A673 (cell line): ENCODE measurements around the gene PDE6G. TPM values are rescaled to one million over a fixed set of nuclear protein-coding genes. Genes with fewer than 3 reads are reported as not detected.

Experiments used
- BruUV-seq: library from RNA; stranded (reverse); fragments of 400-500 nt; replicated peaks from 2 replicates; lab custom pipeline; 2021; lab: Mats Ljungman, UMichigan
- CTCF ChIA-PET: fragments of 300-600 bp; sonication (Branson Sonifier 250); formaldehyde crosslinking; loops from one replicate; lab custom pipeline; 2022; ENCODE audit warnings: antibody characterized with exemption; lab: Charles Lee
- POLR2A ChIA-PET: fragments of 300-600 bp; sonication (Branson Sonifier 250); formaldehyde crosslinking; loops from one replicate; lab custom pipeline; 2022; ENCODE audit warnings: antibody characterized with exemption; ENCODE audit not compliant: low non-redundant PET; lab: Charles Lee
- DNase-seq: peaks from one replicate; pipeline ENCODE4 v3.0.0-alpha.2; 2015; ENCODE audit warnings: low spot score
- H3K27ac ChIP-seq: fragments of 200-600 bp; sonication (generic); 2 replicates; pipeline ENCODE4 v1.5.1; 2016; ENCODE audit warnings: mixed run types, low read depth, mild to moderate bottlenecking, mixed read lengths, antibody characterized with exemption, low read length; ENCODE audit not compliant: poor library complexity, severe bottlenecking
- H3K27me3 ChIP-seq: fragments of 200-600 bp; sonication (generic); replicated peaks from 2 replicates; pipeline ENCODE4 v1.6.1; 2017; ENCODE audit warnings: mixed run types, low read depth, mild to moderate bottlenecking, mixed read lengths, antibody characterized with exemption, low read length; ENCODE audit not compliant: insufficient read depth, poor library complexity
- H3K36me3 ChIP-seq: fragments of 200-600 bp; sonication (generic); 2 replicates; pipeline ENCODE4 v1.6.1; 2016; ENCODE audit warnings: mixed run types, mild to moderate bottlenecking, mixed read lengths, antibody characterized with exemption, low read length; ENCODE audit not compliant: insufficient read depth, poor library complexity, severe bottlenecking
- H3K4me1 ChIP-seq: fragments of 200-600 bp; sonication (generic); 2 replicates; pipeline ENCODE4 v1.6.1; 2017; ENCODE audit warnings: mixed run types, mild to moderate bottlenecking, mixed read lengths, antibody characterized with exemption, low read length; ENCODE audit not compliant: insufficient read depth, poor library complexity, severe bottlenecking
- H3K4me3 ChIP-seq: fragments of 200-600 bp; sonication (generic); 2 replicates; pipeline ENCODE4 v1.5.1; 2016; ENCODE audit warnings: low read depth, mixed run types, mild to moderate bottlenecking, mixed read lengths, low read length; ENCODE audit not compliant: poor library complexity, severe bottlenecking
- H3K9me3 ChIP-seq: fragments of 200-600 bp; sonication (generic); 2 replicates; pipeline ENCODE4 v1.6.1; 2016; ENCODE audit warnings: mixed run types, low read depth, mild to moderate bottlenecking, mixed read lengths, antibody characterized with exemption, low read length; ENCODE audit not compliant: poor library complexity, severe bottlenecking
- EZH2 ChIP-seq: fragments of 200-600 bp; sonication (generic); IDR thresholded peaks from 2 replicates; pipeline ENCODE4 v1.6.1; 2017; ENCODE audit warnings: borderline replicate concordance, low read depth, mild to moderate bottlenecking, mixed read lengths, antibody characterized with exemption, low read length; ENCODE audit not compliant: poor library complexity, severe bottlenecking
- intact Hi-C: fragments of 100-400 bp; cut with micrococcal nuclease; formaldehyde crosslinking; loops from one replicate; pipeline ENCODE4 v1.10.0; 2022; ENCODE audit not compliant: unreplicated experiment
- total RNA-seq: library from RNA; stranded (reverse); gene quantifications from 2 replicates; pipeline ENCODE4 v1.2.3, GENCODE V29; 2021
- TF ChIP-seq, protein P1 (sequence below): fragments of 300-800, 200-600 bp; sonication (generic); conservative IDR thresholded peaks from 2 replicates; pipeline ENCODE4 v1.5.1; 2017; ENCODE audit warnings: low read depth, mild to moderate bottlenecking, antibody characterized with exemption, low read length, moderate library complexity, mixed read lengths

The PDE6G gene
- total RNA-seq, 1 experiment from 2014 or later, result 0.43 TPM

DNA sequence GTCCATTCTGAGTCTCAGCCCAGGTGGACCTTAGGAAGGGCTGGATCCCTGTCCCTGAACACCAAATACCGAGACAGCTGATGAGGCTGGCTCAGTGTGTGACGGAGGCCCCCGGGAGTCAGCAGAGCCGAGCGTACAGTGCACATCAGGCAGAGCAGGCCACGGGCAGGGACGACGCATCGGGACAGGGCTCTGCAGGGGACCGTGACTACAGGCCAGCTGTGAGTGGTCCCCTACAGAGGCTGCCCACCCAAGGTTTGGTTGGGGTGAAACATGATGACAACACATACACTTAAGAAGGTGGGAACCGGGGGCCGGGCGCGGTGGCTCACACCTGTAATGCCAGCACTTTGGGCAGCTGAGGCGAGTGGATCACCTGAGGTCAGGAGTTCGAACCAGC lies 16.6 kb upstream of the PDE6G start:
- CTCF ChIA-PET, result no interaction called here
- H3K27me3 ChIP-seq, result no peaks in the 10 kb centered on the region
- peaks cover 69% of the 10 kb centered on the region for H3K36me3 ChIP-seq
- TF ChIP-seq EZH2, result no peak
- TF ChIP-seq, protein P1, sequence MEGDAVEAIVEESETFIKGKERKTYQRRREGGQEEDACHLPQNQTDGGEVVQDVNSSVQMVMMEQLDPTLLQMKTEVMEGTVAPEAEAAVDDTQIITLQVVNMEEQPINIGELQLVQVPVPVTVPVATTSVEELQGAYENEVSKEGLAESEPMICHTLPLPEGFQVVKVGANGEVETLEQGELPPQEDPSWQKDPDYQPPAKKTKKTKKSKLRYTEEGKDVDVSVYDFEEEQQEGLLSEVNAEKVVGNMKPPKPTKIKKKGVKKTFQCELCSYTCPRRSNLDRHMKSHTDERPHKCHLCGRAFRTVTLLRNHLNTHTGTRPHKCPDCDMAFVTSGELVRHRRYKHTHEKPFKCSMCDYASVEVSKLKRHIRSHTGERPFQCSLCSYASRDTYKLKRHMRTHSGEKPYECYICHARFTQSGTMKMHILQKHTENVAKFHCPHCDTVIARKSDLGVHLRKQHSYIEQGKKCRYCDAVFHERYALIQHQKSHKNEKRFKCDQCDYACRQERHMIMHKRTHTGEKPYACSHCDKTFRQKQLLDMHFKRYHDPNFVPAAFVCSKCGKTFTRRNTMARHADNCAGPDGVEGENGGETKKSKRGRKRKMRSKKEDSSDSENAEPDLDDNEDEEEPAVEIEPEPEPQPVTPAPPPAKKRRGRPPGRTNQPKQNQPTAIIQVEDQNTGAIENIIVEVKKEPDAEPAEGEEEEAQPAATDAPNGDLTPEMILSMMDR, result no peak
- H3K4me3 ChIP-seq, result no peak overlapping the region
- peaks cover 4% of the 10 kb centered on the region for H3K4me1 ChIP-seq
- intact Hi-C loops, result no loop called here
- no TSS peak for BruUV-seq
- no peak overlapping the region for H3K27ac ChIP-seq
- H3K9me3 ChIP-seq, result no peaks in the 10 kb centered on the region
- DNase-seq, result no peak
- POLR2A ChIA-PET, result no interaction called here

DNA sequence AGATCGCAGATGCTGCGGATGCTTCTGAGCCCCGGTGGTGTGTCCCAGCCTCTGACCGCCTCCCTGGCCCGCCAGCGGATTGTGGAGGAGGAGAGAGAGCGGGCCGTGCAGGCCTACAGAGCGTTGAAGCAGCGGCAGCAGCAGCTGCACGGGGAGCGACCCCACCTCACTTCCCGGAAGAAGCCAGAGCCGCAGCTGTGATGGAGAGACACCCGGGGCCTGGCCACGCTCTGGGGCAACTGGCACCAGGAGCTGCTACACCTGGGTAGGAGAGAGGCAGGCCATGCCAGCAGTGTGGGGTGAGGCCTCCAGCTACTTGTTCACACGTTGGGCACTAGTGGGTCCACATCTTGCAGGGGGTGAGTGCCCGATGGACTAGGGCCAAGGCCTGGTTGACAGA lies 16.2 kb upstream of the PDE6G start:
- CTCF ChIA-PET, result no interaction called here
- intact Hi-C loops, result no loop called here
- TF ChIP-seq, protein P1, result no peak
- H3K27me3 ChIP-seq, result no peaks in the 10 kb centered on the region
- H3K4me3 ChIP-seq, result no peak overlapping the region
- no peak for DNase-seq
- H3K4me1 ChIP-seq, result peaks cover 9% of the 10 kb centered on the region
- no peaks in the 10 kb centered on the region for H3K9me3 ChIP-seq
- BruUV-seq, result no TSS peak
- peaks cover 70% of the 10 kb centered on the region for H3K36me3 ChIP-seq
- POLR2A ChIA-PET, result no interaction called here
- no peak overlapping the region for H3K27ac ChIP-seq

- ChIA-PET POLR2A (interaction anchor here (0.6 kb wide), 1 partner anchor 13 kb away, joined by 20 read pairs; no protein-coding TSS in a partner anchor), CTCF (interaction anchor here (0.7 kb wide), 2 partner anchors 8 to 12 kb away, joined by 3 read pairs; no protein-coding TSS in a partner anchor)
- Histone ChIP-seq H3K27me3 (no peaks in the 10 kb centered on the region), H3K9me3 (no peaks in the 10 kb centered on the region), H3K36me3 (peaks cover 54% of the 10 kb centered on the region), H3K4me1 (peaks cover 18% of the 10 kb centered on the region), H3K4me3 (peak overlapping the region; percentile 93), H3K27ac (peak overlapping the region; percentile 46)
- TSS peak; percentile 36 for BruUV-seq
- DNase-seq, result peak; percentile 74
- intact Hi-C loops, result no loop called here
- TF ChIP-seq, protein P1, result peak; percentile 72
- no peak for TF ChIP-seq EZH2
Measured at GRCh38 chr17:81667754-81668153, 11.4 kb upstream of the PDE6G start.
